VCaP (cell line): Measurements from ENCODE around the gene APOH.

Source experiments
- H3K27ac ChIP-seq: fragments of 450-650 bp; 2 replicates; pipeline ENCODE4 v1.5.1; 2017
- TF ChIP-seq, protein P1 (sequence below): fragments of 450-650 bp; conservative IDR thresholded peaks from 2 replicates; pipeline ENCODE4 v1.5.1; 2017; ENCODE audit warnings: mild to moderate bottlenecking, moderate library complexity

Gene APOH

DNA sequence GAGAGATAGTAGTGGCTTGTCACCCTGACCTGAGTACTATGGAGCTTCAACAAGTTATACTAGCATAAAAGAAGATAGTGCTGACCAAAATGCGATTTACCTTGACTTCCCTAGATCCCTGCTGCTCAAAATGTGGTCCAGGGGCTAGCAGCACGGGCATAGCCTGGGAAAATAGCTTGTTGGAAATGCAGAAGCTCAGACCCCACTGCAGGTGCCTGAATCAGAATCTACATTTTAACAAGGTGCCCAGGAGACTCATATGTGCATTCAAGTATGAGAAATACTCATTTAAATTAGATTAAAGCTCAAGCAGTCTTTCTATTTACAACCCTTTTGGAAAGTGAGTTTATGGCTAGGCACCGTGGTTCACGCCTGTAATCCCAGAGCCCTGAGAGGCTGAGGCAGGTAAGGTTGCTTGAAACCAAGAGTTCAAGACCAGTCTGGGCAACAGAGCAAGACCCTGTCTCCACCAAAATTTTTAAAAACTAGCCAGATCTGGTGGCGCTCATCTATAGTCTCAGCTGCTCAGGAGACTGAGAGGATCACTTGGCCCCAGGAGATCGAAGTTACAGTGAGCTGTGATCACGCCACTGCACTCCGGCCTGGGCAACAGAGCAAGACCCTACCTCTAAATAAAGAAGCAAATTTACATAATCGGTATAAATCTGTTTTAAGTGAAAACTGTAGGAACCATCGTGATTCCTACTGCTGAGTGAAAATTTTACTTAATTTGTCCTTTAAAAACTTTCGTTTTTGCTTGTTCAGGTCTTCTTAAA, 7.3 kb downstream of the APOH start:
- TF ChIP-seq, protein P1, sequence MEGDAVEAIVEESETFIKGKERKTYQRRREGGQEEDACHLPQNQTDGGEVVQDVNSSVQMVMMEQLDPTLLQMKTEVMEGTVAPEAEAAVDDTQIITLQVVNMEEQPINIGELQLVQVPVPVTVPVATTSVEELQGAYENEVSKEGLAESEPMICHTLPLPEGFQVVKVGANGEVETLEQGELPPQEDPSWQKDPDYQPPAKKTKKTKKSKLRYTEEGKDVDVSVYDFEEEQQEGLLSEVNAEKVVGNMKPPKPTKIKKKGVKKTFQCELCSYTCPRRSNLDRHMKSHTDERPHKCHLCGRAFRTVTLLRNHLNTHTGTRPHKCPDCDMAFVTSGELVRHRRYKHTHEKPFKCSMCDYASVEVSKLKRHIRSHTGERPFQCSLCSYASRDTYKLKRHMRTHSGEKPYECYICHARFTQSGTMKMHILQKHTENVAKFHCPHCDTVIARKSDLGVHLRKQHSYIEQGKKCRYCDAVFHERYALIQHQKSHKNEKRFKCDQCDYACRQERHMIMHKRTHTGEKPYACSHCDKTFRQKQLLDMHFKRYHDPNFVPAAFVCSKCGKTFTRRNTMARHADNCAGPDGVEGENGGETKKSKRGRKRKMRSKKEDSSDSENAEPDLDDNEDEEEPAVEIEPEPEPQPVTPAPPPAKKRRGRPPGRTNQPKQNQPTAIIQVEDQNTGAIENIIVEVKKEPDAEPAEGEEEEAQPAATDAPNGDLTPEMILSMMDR, result no peak
- no peak overlapping the region for H3K27ac ChIP-seq

DNA sequence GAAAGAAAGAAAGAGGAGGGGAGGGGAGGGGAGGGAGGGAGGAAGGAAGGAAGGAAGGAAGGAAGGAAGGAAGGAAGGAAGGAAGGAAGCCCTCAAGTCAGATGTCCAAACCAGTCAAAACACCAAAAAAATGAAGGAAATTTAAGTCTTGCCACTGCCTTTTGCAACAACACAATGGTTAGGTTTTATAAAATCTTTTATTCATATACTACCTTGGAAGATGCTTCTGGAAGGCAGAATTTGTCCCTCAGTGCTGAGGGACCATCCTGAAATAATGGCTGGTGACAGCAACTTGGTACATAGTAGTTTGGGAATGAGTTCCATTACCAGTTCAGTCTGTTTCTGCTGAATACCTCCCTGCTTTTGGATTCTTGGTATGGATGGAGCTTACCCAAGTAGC, 7.9 kb downstream of the APOH start:
- H3K27ac ChIP-seq, result no peak overlapping the region
- TF ChIP-seq, protein P1, result no peak

DNA sequence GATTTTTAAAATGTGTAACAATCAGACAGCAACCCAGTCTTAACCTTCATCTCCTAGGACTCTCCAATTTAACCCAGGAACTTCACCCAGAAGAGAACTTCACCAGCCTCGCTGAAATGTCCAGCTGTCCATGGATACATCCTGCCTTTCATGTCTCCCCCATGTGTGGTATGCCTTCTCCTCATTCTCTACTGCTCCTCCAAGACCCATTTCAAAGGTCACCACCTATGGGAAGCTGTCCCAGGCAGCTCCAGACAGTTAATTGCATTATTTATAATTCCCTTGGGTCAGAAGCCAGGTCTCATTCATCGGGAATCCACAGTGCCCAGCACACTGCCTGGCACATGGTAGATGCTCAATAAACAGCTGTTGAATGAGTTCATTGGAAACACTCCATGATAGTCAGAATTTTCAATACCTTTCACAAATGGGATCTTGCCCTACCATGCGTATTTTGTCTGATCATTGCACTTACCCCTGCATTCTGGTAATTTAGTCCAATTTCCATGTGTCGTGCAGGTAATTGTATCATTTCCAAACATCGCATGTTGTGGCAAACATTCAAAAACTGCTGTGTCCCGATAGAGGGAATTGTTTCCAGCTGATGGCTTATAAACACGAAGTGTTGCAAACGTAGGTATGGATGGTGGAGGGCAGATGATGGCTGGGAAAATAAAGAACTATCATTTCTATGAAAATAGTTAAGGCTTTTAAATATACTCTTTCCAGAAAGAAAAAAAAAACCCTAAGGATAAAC, 9.0 kb downstream of the APOH start:
- no peak overlapping the region for H3K27ac ChIP-seq
- TF ChIP-seq, protein P1, result no peak

- TF ChIP-seq, protein P1, result no peak
- no peak overlapping the region for H3K27ac ChIP-seq
These were observed 13.7 kb downstream of the APOH start for GRCh38 chr17:66215529-66215911.

- H3K27ac ChIP-seq, result no peak overlapping the region
- TF ChIP-seq, protein P1, result no peak
These were observed 14.2 kb downstream of the APOH start for GRCh38 chr17:66214884-66215528.

GRCh38 chr17:66211047-66211810, 18.0 kb downstream of the APOH start:
- TF ChIP-seq, protein P1, result no peak
- no peak overlapping the region for H3K27ac ChIP-seq

DNA sequence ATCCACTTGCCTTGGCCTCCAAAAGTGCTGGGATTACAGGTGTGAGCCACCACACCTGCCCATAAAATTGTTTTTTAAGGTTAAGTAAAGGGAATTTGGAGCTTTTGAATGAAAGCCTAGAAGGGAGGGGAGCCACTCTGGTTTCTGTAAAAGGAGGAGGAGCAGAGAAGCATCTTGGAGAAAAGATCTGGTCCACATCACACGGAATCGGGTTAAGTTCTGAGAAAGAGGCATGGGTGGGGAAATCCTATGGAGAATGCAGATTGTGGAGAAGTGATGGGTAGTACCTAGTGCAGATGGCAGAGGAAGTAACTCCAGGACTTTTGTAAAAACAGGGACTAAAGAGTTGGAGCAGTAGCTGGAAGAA, 19.0 kb downstream of the APOH start:
- TF ChIP-seq, protein P1, result no peak
- H3K27ac ChIP-seq, result no peak overlapping the region
